SK-N-SH (cell line): ENCODE data around the gene SOCS3. TPM values are rescaled to one million over a fixed set of nuclear protein-coding genes. Genes with fewer than 3 reads are reported as not detected.

Experiments used
- CTCF ChIA-PET: fragments of 300-600, 350-600 bp; formaldehyde crosslinking; extraction: SDS; loops from one replicate; lab custom pipeline; 2021; lab: Yijun Ruan, JAX
- POLR2A ChIA-PET: fragments of 350-600 bp; sonication (Branson Sonifier 250); formaldehyde crosslinking; extraction: SDS; loops from one replicate; lab custom pipeline; 2020; ENCODE audit warnings: antibody characterized with exemption, inconsistent platforms; lab: Yijun Ruan, JAX
- DNase-seq: peaks from one replicate; pipeline ENCODE4 v3.0.0; 2012
- H2AFZ ChIP-seq: fragments of 200-600 bp; sonication (generic); 2 replicates; pipeline ENCODE4 v1.8.1; 2016; ENCODE audit warnings: antibody characterized with exemption, mild to moderate bottlenecking, low read depth
- H3F3A ChIP-seq: fragments of 200-600 bp; sonication (generic); replicated peaks from 2 replicates; pipeline ENCODE3; 2016; ENCODE audit warnings: antibody characterized with exemption, mild to moderate bottlenecking; ENCODE audit not compliant: insufficient read depth
- H3K27ac ChIP-seq, 2 experiments: fragments of 200-500 bp in 1 of 2; fragments of 200-600 bp in 1 of 2; sonication (Bioruptor generic) in 1 of 2; sonication (generic), shearing (Covaris generic) in 1 of 2; 2 replicates each; pipeline versions ENCODE4 v1.5.1 to v1.6.1; 2014 to 2016; ENCODE audit warnings: low read depth in 2 of 2, inconsistent platforms in 1 of 2, low read length in 1 of 2, mild to moderate bottlenecking in 1 of 2, mixed read lengths in 1 of 2
- H3K27me3 ChIP-seq: fragments of 200-600 bp; sonication (generic), shearing (Covaris generic); 2 replicates; pipeline ENCODE4 v1.6.1; 2016; ENCODE audit warnings: mixed run types; ENCODE audit not compliant: insufficient read depth
- H3K36me3 ChIP-seq, 2 experiments: fragments of 200-500 bp in 1 of 2; fragments of 200-600 bp in 1 of 2; sonication (Bioruptor generic) in 1 of 2; sonication (generic) in 1 of 2; replicated peaks in 1 of 2; 2 replicates each; pipeline versions ENCODE3 to v1.5.1; 2014 to 2016; ENCODE audit warnings: low read length in 1 of 2, mild to moderate bottlenecking in 1 of 2; ENCODE audit not compliant: insufficient read depth in 2 of 2, control insufficient read depth in 1 of 2
- H3K4me1 ChIP-seq, 2 experiments: fragments of 200-500 bp in 1 of 2; fragments of 200-600 bp in 1 of 2; sonication (Bioruptor generic) in 1 of 2; sonication (generic), shearing (Covaris generic) in 1 of 2; 2 replicates each; pipeline versions ENCODE4 v1.5.1 to v1.6.1; 2014 to 2016; ENCODE audit warnings: low read depth in 1 of 2, low read length in 1 of 2, mixed run types in 1 of 2; ENCODE audit not compliant: insufficient read depth in 2 of 2, control insufficient read depth in 1 of 2
- H3K4me2 ChIP-seq: fragments of 200-600 bp; sonication (generic), shearing (Covaris generic); 2 replicates; pipeline ENCODE4 v1.6.1; 2017; ENCODE audit warnings: mixed run types
- H3K4me3 ChIP-seq, 2 experiments: fragments of 200-500 bp in 1 of 2; fragments of 200-600 bp in 1 of 2; sonication (Bioruptor generic) in 1 of 2; sonication (generic), shearing (Covaris generic) in 1 of 2; 2 replicates each; pipeline versions ENCODE4 v1.5.1 to v1.8.1; 2014 to 2016; ENCODE audit warnings: low read depth in 2 of 2, inconsistent platforms in 1 of 2, low read length in 1 of 2, mild to moderate bottlenecking in 1 of 2, mixed read lengths in 1 of 2, moderate library complexity in 1 of 2
- H3K79me2 ChIP-seq: fragments of 200-600 bp; sonication (generic); 2 replicates; pipeline ENCODE4 v1.8.1; 2017; ENCODE audit warnings: mild to moderate bottlenecking; ENCODE audit not compliant: insufficient read depth
- H3K9ac ChIP-seq: fragments of 200-600 bp; sonication (generic); 2 replicates; pipeline ENCODE4 v1.6.1; 2017; ENCODE audit warnings: mixed run types
- H3K9me2 ChIP-seq: fragments of 200-600 bp; sonication (generic); 2 replicates; pipeline ENCODE4 v1.6.1; 2017; ENCODE audit warnings: mixed run types
- H3K9me3 ChIP-seq: fragments of 200-600 bp; sonication (generic); 2 replicates; pipeline ENCODE4 v1.6.1; 2017; ENCODE audit warnings: mixed run types, mild to moderate bottlenecking, moderate library complexity
- H4K20me1 ChIP-seq: fragments of 200-600 bp; sonication (generic); 2 replicates; pipeline ENCODE4 v1.6.1; 2017; ENCODE audit warnings: mild to moderate bottlenecking, mixed run types; ENCODE audit not compliant: insufficient read depth
- CHD2 ChIP-seq: fragments of 150-350 bp; IDR thresholded peaks from 2 replicates; pipeline ENCODE4 v1.6.1; 2018; ENCODE audit warnings: low read length; ENCODE audit not compliant: partially characterized antibody
- EZH2phosphoT487 ChIP-seq: fragments of 200-600 bp; sonication (generic); IDR thresholded peaks from 2 replicates; pipeline ENCODE4 v1.6.1; 2017; ENCODE audit warnings: low read depth, mixed run types, mild to moderate bottlenecking, antibody characterized with exemption, moderate library complexity, borderline replicate concordance
- FOSL2 ChIP-seq: IDR thresholded peaks from 2 replicates; pipeline ENCODE4 v1.4.0; 2012; ENCODE audit warnings: low read depth, mild to moderate bottlenecking, moderate library complexity, borderline replicate concordance
- MAX ChIP-seq: IDR thresholded peaks from 2 replicates; pipeline ENCODE4 v1.4.0; 2012; ENCODE audit warnings: low read depth
- MXI1 ChIP-seq: IDR thresholded peaks from 2 replicates; pipeline ENCODE4 v1.6.1; 2012; ENCODE audit warnings: mild to moderate bottlenecking, low read depth, low read length, improper control_type of control experiment
- NFIC ChIP-seq: IDR thresholded peaks from 2 replicates; pipeline ENCODE4 v1.4.0; 2012; ENCODE audit warnings: borderline replicate concordance
- REST ChIP-seq: IDR thresholded peaks from 2 replicates; pipeline ENCODE4 v1.6.1; 2012; ENCODE audit warnings: mild to moderate bottlenecking, low read depth, low read length, moderate library complexity
- RXRA ChIP-seq: IDR thresholded peaks from 2 replicates; pipeline ENCODE4 v1.4.0; 2012; ENCODE audit warnings: low read depth, mild to moderate bottlenecking, borderline replicate concordance
- SIN3A ChIP-seq: IDR thresholded peaks from 2 replicates; pipeline ENCODE4 v1.6.1; 2012; ENCODE audit warnings: low read depth, mild to moderate bottlenecking, low read length, moderate library complexity, borderline replicate concordance
- TAF1 ChIP-seq: IDR thresholded peaks from 2 replicates; pipeline ENCODE4 v1.6.1; 2012; ENCODE audit warnings: low read depth, mild to moderate bottlenecking, low read length, moderate library complexity, borderline replicate concordance
- TCF12 ChIP-seq: IDR thresholded peaks from 2 replicates; pipeline ENCODE4 v1.4.0; 2012
- TEAD4 ChIP-seq: IDR thresholded peaks from 2 replicates; pipeline ENCODE4 v1.4.0; 2012; ENCODE audit warnings: mild to moderate bottlenecking, borderline replicate concordance; ENCODE audit not compliant: insufficient read depth
- WGBS: methylation state at CpG from one replicate; pipeline ENCODE4 v1.1.6; 2017; ENCODE audit warnings: low lambda C conversion rate; 5-methylcytosine and 5-hydroxymethylcytosine counted together
- polyA plus RNA-seq, 3 experiments: library from polyadenylated mRNA; depleted of rRNA; stranded (reverse); fragments of >200 nt; gene quantifications; 2 replicates each; pipeline ENCODE4 v1.2.3, GENCODE V29; 2012

SOCS3 gene
- polyA plus RNA-seq, 1 of the 3 experiments (the other 2 are of a cell fraction) = 24.9 TPM

- H3K4me2 ChIP-seq = peak overlapping the region; percentile 98
- peak overlapping the region; percentile 20 to 91; a peak in 2 of 4 replicates for H3K27ac ChIP-seq
- peaks cover 34 to 37% of the 10 kb centered on the region in 2 experiments for H3K36me3 ChIP-seq
- POLR2A ChIA-PET = interaction anchor here (0.8 to 2.0 kb wide), 3 partner anchors 18 to 983 kb away, joined by 3 to 4 read pairs (median 3); no protein-coding TSS in a partner anchor
- peak overlapping the region; percentile 93 for H3K9ac ChIP-seq
- H3K79me2 ChIP-seq = peaks cover 58% of the 10 kb centered on the region
- peaks cover 46% of the 10 kb centered on the region for H3F3A ChIP-seq
- no peaks in the 10 kb centered on the region for H3K27me3 ChIP-seq
- CTCF ChIA-PET = interaction anchor here (0.6 to 15.1 kb wide), 17 partner anchors 9 to 351 kb away, joined by 3 to 327 read pairs (median 4); partner anchors contain the start of gene PGS1
- H4K20me1 ChIP-seq = peaks cover 34% of the 10 kb centered on the region
- 60% methylated on average over 24 of the region's 25 CpGs for WGBS
- H3K9me3 ChIP-seq = no peaks in the 10 kb centered on the region
- no peak for TF ChIP-seq REST
- peak; percentile 71 for TF ChIP-seq MAX
- TF ChIP-seq FOSL2 = no peak
- TF ChIP-seq MXI1 = no peak
- no peak for TF ChIP-seq TAF1
- TF ChIP-seq SIN3A = peak; percentile 69; the same call in 1 of the 2 replicates
- no peak for TF ChIP-seq EZH2phosphoT487
- no peak for TF ChIP-seq CHD2
- peak; percentile 12 for TF ChIP-seq TCF12
- TF ChIP-seq RXRA = 0 out of 2 replicates have a peak, but pooled peaks have one; percentile 5
- no peak for TF ChIP-seq TEAD4
- TF ChIP-seq NFIC = no peak
- H2AFZ ChIP-seq = no peak overlapping the region
- H3K4me3 ChIP-seq = peak overlapping the region; percentile 86 to 94
- DNase-seq = no peak
- H3K9me2 ChIP-seq = no peaks in the 10 kb centered on the region
- peaks cover 37 to 39% of the 10 kb centered on the region in 2 experiments for H3K4me1 ChIP-seq
These were observed 2.0 kb downstream of the SOCS3 start for GRCh38 chr17:78357672-78358537.
